Measurements from ENCODE around the gene MIXL1.

DNA sequence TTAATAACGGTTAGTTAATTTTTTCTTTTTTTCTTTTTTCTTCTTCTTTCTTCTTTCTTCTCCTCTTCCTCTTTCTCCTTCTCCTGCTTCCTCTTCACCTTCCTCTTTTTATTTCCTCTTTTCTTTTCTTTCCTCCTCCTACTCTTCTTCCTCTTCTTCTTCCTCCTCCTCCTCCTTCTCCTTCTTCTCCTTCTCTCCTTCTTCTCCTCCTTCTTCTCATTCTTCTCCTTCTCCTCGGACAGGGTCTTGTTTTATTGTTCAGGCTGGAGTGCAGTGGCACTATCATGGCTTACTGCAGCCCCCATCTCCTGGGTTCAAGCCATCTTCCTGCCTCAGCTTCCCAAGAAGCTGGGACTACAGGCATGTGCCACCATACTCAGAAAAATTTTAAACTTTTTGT is 23.5 kb upstream of the MIXL1 start:
- TF ChIP-seq, protein P1, sequence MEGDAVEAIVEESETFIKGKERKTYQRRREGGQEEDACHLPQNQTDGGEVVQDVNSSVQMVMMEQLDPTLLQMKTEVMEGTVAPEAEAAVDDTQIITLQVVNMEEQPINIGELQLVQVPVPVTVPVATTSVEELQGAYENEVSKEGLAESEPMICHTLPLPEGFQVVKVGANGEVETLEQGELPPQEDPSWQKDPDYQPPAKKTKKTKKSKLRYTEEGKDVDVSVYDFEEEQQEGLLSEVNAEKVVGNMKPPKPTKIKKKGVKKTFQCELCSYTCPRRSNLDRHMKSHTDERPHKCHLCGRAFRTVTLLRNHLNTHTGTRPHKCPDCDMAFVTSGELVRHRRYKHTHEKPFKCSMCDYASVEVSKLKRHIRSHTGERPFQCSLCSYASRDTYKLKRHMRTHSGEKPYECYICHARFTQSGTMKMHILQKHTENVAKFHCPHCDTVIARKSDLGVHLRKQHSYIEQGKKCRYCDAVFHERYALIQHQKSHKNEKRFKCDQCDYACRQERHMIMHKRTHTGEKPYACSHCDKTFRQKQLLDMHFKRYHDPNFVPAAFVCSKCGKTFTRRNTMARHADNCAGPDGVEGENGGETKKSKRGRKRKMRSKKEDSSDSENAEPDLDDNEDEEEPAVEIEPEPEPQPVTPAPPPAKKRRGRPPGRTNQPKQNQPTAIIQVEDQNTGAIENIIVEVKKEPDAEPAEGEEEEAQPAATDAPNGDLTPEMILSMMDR (IDR thresholded peaks at IDR 0.05; ENCODE audit: low read length), result no peak
- no peak for TF ChIP-seq EZH2phosphoT487 (IDR thresholded peaks at IDR 0.05; ENCODE audit: low read length)

All from MM.1S (cell line).